GM18505 (cell line): ENCODE results near the gene CCL16.

Experiments used
- ATAC-seq: cut with Tn5 transposase; IDR thresholded peaks from one replicate; pipeline ENCODE4 v1.9.1; 2021; ENCODE audit not compliant: unreplicated experiment
- POLR2A ChIP-seq: IDR thresholded peaks from 4 replicates; pipeline ENCODE4 v1.6.1; 2011; ENCODE audit warnings: borderline replicate concordance; ENCODE audit not compliant: insufficient read depth, insufficient read length; ENCODE audit errors: extremely low read depth

CCL16 gene

DNA sequence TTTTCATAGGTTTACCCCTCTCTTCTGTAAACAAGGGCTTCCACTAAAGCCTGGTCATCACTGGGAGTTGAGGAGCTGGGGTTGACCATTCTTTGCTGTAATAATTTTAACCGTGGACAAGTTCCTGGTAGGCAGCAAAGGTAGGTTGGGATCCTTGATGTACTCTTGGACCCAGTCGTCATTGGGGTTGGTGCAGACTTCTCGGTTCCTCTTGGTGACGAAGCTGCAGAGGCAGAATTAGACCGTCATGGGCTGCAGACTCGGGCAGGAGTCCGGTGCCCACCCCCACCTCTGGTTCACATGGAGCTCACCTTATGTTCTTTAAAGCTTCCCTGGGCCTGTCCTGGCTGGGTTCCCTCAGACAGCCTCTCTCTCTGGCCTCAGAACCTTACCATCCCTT, 3.8 kb downstream of the CCL16 start:
- TF ChIP-seq POLR2A, result no peak

DNA sequence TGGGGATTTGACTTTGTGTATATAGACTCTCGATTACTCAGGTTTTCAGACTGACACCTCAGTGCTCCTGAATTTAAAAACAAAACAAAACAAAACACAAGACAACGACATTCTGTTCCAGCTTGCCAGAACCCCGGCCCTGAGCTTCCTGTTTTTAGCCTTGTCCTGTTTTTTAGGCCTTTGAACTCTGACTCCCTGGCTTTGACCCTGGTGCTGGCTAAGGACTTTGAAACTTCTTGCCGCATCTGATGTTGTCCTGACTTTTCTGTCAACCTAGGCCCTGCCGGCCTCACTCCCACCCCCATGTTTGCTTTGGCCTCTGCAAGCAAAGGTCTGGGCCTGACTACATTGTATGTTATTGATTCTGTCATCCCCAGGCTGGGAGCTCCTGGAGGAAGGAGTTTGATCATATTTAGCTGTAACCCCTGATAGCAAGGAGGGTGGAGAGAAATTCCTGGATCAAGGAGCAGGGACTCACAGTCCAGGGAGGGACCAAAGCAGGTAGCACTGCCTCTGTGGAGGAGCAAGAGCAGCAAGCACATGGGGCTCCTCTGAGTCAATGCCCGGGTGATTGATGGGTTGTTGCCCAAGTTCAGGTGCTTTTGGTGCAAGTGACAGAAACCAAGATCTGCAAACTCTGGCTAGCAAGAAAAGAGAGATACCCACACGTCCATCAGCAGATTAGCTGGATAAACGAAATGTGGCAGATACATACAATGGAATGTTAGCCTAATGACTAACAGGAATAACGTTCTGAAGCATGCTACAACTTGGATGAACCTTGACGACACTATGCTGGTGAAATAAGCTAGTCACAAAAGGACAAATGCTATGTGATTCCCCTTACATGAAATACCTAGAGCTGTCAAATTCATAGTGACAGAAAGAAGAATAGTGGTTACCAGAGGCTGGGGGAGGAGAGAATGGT, 7.7 kb downstream of the CCL16 start:
- no peak for TF ChIP-seq POLR2A

More for the DNA sequence above, 3.8 kb downstream of the CCL16 start:
- ATAC-seq, result no peak

DNA sequence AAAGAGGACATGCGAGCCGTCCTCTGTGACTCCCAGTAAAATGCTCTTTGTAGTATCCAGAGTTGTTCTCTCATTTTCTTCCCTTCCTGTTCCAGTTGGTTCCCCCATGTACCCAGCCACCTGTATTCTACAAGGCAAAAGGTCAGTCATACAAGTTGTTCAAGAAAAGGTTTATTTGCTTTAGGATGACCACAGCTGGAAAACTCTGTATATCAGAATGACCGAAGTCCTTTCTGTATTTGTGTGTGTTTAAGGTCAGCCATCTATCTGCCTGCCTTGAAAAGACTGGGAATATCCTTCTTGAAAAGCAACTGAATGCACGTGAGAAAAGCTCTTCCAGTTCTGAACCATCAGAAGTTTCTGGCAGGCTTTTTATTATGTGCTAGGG, 8.4 kb downstream of the CCL16 start:
- ATAC-seq, result no peak
- TF ChIP-seq POLR2A, result no peak

More for the DNA sequence above, 7.7 kb downstream of the CCL16 start:
- ATAC-seq, result no peak

DNA sequence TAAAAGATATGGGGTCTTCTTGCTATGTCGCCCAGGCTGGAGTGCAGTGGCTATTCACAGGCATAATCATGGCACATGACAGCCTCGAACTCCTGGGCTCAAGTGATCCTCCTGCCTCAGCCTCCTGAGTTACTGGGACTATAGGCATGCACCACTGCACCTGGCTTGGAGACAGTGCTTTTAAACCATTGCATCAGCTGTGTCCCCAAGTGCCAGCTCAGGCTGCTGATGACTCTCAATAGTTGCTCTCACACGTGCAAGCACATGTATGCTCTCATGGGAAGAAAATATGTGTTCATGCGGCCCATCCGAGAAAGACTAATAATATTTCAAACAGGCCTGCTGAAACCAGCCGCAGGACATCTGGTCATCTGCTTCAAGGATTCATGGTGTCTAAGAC, 8.8 kb downstream of the CCL16 start:
- no peak for ATAC-seq

DNA sequence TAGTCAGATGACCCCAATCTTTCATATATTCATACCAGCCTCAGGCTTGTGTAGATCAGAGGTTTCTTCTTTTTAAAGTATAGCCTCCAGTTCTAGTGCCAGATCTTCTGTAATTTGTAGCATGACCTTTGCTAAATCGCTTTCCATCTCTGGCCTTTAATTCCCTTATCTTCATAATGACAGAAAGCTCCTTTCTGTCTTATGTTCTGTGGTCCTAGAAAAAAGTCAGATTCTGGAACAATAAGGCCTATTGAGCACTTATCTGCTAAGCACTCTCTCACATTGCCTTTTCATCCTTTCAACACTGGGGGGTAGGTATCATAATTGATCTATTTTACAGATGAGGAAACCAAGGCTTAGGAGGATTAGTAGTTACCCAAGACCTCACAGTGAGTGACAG, 9.2 kb downstream of the CCL16 start:
- no peak for ATAC-seq
- TF ChIP-seq POLR2A, result no peak

More for the DNA sequence above, 8.8 kb downstream of the CCL16 start:
- no peak for TF ChIP-seq POLR2A

DNA sequence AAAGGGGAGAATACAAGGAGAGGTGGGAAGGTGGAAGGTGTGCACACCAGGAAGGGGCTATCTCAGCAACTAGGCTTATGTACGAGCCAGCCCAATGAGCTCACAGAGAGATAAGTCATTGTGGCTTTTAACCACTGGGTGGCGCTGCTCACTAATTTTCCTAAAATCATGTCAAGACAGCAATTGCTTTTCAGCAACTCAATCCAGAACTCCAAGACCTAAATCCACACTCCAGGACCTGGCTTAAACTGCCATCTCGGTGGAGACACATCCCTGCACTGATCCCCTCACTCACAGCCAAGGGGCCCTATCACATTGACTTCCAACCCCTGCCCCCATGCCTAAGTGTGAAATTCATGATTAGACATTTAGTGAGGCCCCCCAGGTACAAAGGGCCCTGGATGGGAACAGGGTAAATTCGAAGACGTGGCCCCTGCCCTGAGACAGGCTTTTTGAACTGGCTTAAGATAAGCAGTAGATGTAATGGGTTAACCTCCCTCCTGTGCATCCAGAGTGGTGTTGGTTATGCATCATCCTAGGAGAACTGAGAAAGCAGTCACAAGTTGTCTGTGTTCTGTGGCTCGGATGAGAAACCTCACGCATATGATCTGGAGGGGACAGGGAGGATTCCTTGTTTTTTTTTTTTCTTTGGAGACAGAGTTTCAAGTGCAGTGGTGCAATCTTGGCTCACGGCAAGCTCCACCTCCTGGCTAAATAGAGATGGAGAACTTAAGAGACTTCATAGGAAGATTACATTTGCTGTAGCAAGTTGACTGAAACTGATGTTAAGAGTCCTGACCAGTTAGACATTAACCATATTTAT, 11.5 kb downstream of the CCL16 start:
- no peak for ATAC-seq
- no peak for TF ChIP-seq POLR2A

DNA sequence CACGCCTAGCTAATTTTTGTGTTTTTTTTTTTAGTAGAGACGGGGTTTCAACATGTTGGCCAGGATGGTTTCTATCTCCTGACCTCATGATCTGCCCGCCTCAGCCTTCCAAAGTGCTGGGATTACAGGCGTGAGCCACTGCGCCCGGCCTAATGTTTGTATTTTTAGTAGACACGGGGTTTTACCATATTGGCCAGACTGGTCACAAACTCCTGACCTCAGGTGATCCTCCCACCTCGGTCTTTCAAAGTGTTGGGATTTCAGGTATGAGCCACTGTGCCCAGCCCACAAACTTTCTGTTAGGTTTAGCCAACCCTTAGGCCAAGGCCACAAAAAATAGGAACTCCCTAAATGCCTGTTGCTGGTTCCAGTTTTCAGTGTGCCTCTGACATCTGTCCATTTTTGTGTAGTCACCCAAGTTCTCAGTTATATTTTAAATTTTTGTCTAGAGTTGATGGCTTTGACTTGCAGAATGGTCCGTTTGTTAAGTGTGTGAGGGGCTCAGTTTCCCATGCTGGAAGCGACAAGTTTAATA, 12.7 kb downstream of the CCL16 start:
- TF ChIP-seq POLR2A, result no peak
- ATAC-seq, result no peak

DNA sequence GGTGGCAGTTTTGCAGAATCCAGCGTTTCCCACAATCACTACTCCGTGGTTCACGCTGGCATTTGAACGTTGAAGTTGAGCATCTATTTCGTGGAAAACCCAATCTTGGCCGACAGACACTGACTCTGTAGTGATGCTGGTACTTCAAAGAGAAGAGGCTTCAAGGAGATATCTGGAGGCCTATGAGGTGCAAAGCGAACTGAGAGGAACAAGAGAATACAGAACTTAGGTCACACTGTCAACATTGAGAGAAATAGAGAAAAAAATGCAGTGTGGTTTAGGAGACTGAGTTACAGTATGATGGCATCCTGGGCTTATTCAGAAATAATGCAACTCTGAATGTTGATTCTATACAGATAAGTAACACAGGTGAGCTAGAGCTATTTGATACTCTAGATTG, 16.0 kb downstream of the CCL16 start:
- no peak for ATAC-seq
- TF ChIP-seq POLR2A, result no peak

DNA sequence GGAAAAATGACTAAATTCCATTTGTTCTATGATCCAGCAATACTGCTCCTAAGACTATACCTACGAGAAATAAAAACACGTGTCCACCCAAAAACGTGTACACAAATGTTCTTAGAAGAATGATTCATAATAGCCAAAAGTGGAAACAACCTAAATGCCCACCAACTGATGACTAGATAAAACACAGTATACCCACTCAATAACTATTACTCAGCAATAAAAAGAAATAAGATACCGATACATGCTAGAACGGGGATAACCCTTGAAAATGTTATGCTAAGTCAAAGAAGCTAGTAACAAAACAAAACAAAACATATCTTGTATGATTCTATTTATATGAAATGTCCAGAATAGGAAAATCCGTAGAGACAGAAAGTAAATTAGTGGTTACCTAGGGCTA, 17.6 kb downstream of the CCL16 start:
- no peak for ATAC-seq
- no peak for TF ChIP-seq POLR2A

DNA sequence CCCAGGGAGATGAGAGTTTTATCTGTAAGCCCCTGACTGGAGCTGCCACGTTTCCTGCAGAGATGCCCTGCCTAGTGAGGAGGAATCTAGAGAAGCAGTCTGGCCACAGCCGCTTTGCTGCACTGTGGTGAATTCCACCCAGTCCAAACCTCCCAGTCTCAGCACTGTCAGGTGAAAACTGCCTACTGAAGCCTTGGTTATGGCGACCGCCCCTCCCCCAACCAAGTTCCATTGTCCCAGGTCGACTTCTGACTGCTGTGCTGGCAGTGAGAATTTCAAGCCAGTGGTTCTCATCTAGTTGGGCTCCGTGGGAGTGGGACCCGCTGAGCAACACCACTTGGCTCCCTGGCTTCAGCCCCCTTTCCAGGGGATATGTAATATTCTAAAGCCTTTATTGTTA, 27.6 kb downstream of the CCL16 start:
- TF ChIP-seq POLR2A, result no peak
- no peak for ATAC-seq

DNA sequence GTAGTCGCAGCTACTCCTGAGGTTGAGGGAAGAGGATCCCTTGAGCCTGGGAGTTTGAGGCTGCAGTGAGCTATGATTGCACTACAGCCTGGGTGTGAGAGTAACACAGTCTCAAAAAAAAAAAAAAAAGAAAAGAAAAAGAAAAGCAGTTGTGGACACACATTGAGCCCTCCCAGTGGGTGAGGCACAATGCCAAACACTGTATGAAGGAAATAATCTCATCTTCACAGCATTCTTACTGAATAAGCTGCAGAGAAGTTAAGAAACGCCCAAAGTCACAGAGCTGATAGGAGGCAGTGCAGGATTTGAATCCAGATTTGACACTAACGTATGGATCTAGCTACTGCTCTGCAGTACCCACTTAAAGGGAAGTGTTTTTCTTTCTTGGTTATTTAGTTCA, 31.9 kb downstream of the CCL16 start:
- ATAC-seq, result no peak
- no peak for TF ChIP-seq POLR2A

DNA sequence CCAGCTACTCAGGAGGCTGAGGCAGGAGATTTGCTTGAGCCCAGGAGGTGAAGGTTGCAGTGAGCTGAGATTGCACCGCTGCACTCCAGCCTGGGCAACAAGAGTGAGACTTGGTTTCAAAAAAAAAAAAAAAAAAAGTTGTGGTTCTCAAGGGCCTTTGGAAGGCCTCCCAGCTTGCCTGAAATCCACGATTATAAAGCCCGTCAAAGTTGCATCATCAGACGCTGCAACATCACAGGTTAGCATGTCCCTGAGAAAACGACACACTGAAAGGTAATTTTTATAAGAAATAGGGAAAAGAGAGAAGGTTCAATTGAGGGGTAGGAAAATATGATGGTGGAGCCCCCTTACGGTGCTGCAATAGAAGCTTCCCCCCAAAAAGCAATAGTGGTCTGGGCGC, 33.2 kb downstream of the CCL16 start:
- no peak for TF ChIP-seq POLR2A
- ATAC-seq, result no peak

DNA sequence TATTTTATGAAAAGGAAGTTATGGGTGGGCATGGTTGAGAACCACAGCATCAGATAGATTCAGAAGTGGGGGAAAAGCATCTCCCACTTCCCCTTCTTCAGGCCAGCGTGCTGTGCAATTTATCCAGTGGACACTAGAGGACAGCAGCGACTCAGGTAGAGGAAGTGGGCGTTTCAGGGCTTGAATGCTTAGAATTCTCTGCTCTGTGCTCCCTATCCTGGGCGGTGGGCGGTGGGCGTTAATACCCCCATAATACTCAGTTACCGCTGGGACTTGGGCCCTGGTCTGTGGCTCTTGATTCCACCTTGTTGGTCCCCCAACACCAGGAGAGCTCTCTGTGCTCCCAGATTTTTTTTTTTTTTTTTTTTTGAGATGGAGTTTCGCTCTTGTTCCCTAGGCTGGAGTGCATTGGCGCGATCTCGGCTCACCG, 34.1 kb downstream of the CCL16 start:
- TF ChIP-seq POLR2A, result no peak
- no peak for ATAC-seq
